Measurements from ENCODE around the gene CYP26C1.

DNA sequence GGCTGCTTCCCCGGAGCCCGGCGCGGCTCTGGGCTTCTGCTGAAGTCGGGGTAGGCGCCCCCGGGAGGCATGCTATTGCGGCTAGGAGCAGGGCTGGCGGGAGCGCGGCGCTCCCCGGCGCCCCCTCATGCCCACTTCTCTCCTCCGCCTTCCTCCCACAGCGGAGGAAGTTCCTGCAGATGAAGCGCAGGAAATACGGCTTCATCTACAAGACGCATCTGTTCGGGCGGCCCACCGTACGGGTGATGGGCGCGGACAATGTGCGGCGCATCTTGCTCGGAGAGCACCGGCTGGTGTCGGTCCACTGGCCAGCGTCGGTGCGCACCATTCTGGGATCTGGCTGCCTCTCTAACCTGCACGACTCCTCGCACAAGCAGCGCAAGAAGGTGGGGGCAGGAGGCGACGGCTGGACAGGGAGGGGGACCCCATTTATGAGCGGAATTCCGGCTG, 13.6 kb downstream of the CYP26C1 start:
- TF ChIP-seq CTCF (IDR thresholded peaks at IDR 0.05) (no peak), POLR2A (IDR thresholded peaks at IDR 0.05) (no peak), POLR2AphosphoS5 (IDR thresholded peaks at IDR 0.05) (no peak)
